Tibial artery (tissue), 4 donors: ENCODE data around the gene TSPAN3.

Experiments
- DNase-seq, 2 donors: peaks; one replicate each; pipeline ENCODE4 v3.0.0-alpha.2; 2019
- H3K27ac ChIP-seq, 2 donors: fragments of 200-600 bp; sonication (generic) in 1 of 2; 1 replicate in 1 of 2; 2 replicates in 1 of 2; pipeline ENCODE4 v1.5.1; 2018 to 2019; ENCODE audit warnings: mild to moderate bottlenecking in 1 of 2
- H3K27me3 ChIP-seq, 2 donors: fragments of 200-600 bp; sonication (generic) in 1 of 2; one replicate each; pipeline versions ENCODE4 v1.5.1 to v1.6.0; 2016 to 2019
- H3K36me3 ChIP-seq, 3 donors: fragments of 200-600 bp; sonication (generic) in 2 of 3; one replicate each; pipeline ENCODE4 v1.5.1; 2016 to 2019; ENCODE audit warnings: mild to moderate bottlenecking in 2 of 3
- H3K4me1 ChIP-seq, 4 donors: fragments of 200-600 bp; sonication (generic) in 2 of 4; 1 replicate in 3 of 4; 2 replicates in 1 of 4; pipeline ENCODE4 v1.5.1; 2016 to 2019
- H3K4me3 ChIP-seq, 2 donors: fragments of 200-600 bp; sonication (generic) in 1 of 2; 1 replicate in 1 of 2; 2 replicates in 1 of 2; pipeline ENCODE4 v1.5.1; 2018 to 2019; ENCODE audit warnings: mild to moderate bottlenecking in 2 of 2
- H3K9me3 ChIP-seq, 3 donors: fragments of 200-600 bp; sonication (generic) in 1 of 3; one replicate each; pipeline ENCODE4 v1.5.1; 2016 to 2019
- CTCF ChIP-seq, 2 experiments: fragments of 200-600 bp in 1 of 2; fragments of 450-650 bp in 1 of 2; IDR thresholded peaks; one replicate each; pipeline ENCODE4 v1.5.1; 2017 to 2019; ENCODE audit warnings: antibody characterized with exemption in 2 of 2, mild to moderate bottlenecking in 1 of 2, moderate library complexity in 1 of 2
- intact Hi-C: fragments of 100-400 bp; cut with DNase I; formaldehyde crosslinking; loops from one replicate; pipeline ENCODE4 v1.15.0; 2023; ENCODE audit warnings: low total_unique reads

The TSPAN3 gene

GRCh38 chr15:77021803-77022381 is 49.0 kb downstream of the TSPAN3 start:
- peak in 1 of 2 donors; percentile 72 for DNase-seq
- H3K27me3 ChIP-seq, result peaks cover 0 to 9% of the 10 kb centered on the region in 2 donors
- H3K27ac ChIP-seq, result no peak overlapping the region
- intact Hi-C loops, result no loop called here
- no peak overlapping the region for H3K4me3 ChIP-seq
- H3K9me3 ChIP-seq, result no peaks in the 10 kb centered on the region
- H3K36me3 ChIP-seq, result no peaks in the 10 kb centered on the region
- peaks cover 0 to 4% (median 0%) of the 10 kb centered on the region in 4 donors for H3K4me1 ChIP-seq
- no peak for TF ChIP-seq CTCF (IDR thresholded peaks at IDR 0.05)

- Histone ChIP-seq H3K36me3 (no peaks in the 10 kb centered on the region), H3K27ac (no peak overlapping the region), H3K9me3 (no peaks in the 10 kb centered on the region), H3K27me3 (peaks cover 0 to 9% of the 10 kb centered on the region in 2 donors), H3K4me1 (peaks cover 0 to 8% (median 0%) of the 10 kb centered on the region in 4 donors), H3K4me3 (no peak overlapping the region)
- TF ChIP-seq CTCF (IDR thresholded peaks at IDR 0.05), result no peak
- intact Hi-C loops, result no loop called here
- peak in 1 of 2 donors; percentile 35 for DNase-seq
Observed at GRCh38 chr15:77021088-77021481, 49.8 kb downstream of the TSPAN3 start.

DNA sequence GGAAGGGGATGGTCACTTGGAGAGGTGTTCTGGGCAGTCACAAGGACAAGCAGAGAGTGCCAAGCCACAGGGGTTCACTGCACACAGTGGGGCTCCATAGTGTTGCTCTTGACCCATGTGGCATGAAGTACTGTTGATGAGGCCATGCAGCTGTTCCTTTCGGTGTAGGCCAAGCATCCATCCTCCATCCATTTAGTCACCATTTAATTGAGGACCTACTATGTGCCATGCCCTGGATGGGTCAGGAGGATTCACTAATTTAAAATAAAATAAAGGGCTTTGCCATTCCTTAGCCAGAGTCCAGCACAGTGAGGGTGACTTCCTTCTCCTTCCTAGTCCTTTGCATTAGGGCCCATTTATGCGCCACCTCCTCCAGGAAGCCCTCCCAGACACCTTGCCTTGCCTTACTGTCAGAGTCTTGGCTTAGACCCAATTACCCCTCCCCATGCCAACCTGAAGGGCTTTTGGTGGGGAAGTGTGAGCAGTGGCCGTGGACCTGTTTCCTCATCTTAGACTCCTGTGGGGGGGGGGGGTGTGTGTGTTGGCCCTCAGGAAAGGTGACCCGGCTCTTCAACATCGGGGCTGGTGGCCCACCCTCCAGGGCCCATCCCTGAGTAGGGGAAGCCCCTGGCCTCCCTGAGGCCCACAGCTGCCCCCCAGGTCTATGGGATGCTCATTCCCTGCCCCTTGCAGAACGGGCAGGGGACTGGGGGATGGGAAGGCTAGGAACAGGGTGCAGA is 50.4 kb downstream of the TSPAN3 start:
- Histone ChIP-seq H3K36me3 (no peaks in the 10 kb centered on the region), H3K4me1 (peaks cover 0 to 14% (median 5%) of the 10 kb centered on the region in 4 donors), H3K4me3 (no peak overlapping the region), H3K27ac (no peak overlapping the region), H3K27me3 (peaks cover 0 to 9% of the 10 kb centered on the region in 2 donors), H3K9me3 (no peaks in the 10 kb centered on the region)
- intact Hi-C loops, result no loop called here
- no peak for TF ChIP-seq CTCF (IDR thresholded peaks at IDR 0.05)
- peak in 1 of 2 donors; percentile 39 for DNase-seq

DNA sequence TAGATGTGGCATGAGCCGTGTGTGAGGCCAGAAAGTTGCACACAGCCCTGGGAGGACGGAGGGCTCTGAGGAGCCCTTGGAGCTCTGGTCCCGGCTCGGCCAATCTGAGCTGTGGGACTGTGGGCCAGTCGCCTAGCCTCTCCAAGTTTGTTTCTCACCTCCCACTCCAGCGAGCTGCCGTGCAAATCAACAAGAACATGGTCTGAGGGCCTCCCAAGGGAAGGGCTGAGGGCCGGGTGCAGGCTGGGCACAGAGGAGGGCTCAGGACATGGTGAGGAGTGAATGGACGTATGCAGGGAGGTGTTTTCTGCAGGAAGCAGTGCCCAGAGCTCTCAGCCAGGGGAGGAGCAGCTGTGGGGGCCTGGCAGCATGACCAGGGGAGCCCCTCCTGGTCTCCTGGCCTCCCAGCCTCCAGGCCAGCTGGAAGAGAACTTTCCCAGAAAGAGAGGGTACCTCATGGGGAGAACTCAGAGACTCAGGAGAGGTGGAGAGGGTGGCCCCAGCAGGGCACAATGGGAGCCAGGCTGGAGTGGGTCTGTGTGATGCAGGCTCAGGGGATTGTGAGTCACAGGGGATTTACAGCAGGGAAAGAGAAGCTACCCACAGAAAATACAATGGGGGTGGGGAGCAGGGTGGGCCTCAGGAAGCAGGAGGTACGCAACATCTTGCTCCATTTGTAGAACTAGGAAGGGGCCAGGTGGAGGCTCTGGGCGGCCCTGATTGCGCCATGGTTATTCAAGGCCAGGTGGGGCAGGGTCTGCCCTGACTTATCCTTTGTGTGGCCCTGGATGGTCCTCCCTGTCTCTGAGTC is 51.2 kb downstream of the TSPAN3 start:
- H3K4me1 ChIP-seq, result peaks cover 0 to 15% (median 6%) of the 10 kb centered on the region in 4 donors
- TF ChIP-seq CTCF (IDR thresholded peaks at IDR 0.05), result no peak
- no peak overlapping the region for H3K27ac ChIP-seq
- H3K4me3 ChIP-seq, result no peak overlapping the region
- H3K9me3 ChIP-seq, result no peaks in the 10 kb centered on the region
- no peaks in the 10 kb centered on the region for H3K36me3 ChIP-seq
- H3K27me3 ChIP-seq, result peaks cover 0 to 9% of the 10 kb centered on the region in 2 donors
- intact Hi-C loops, result loop anchor here (5.0 kb wide), 1 partner anchor 523 kb away; no protein-coding TSS in a partner anchor
- peak in 1 of 2 donors; percentile 56 for DNase-seq

- H3K4me3 ChIP-seq, result no peak overlapping the region
- no peak overlapping the region for H3K27ac ChIP-seq
- intact Hi-C loops, result loop anchor here (5.0 kb wide), 1 partner anchor 523 kb away; no protein-coding TSS in a partner anchor
- peak in 1 of 2 donors; percentile 53 for DNase-seq
- no peaks in the 10 kb centered on the region for H3K36me3 ChIP-seq
- peaks cover 0 to 11% (median 6%) of the 10 kb centered on the region in 4 donors for H3K4me1 ChIP-seq
- peaks cover 0 to 8% of the 10 kb centered on the region in 2 donors for H3K27me3 ChIP-seq
- no peak for TF ChIP-seq CTCF (IDR thresholded peaks at IDR 0.05)
- no peaks in the 10 kb centered on the region for H3K9me3 ChIP-seq
Observed at GRCh38 chr15:77018796-77019505, 52.0 kb downstream of the TSPAN3 start.
